GM18498 (cell line): ENCODE measurements around the gene SLC25A12.
"Not testable (repeated sequence)": the region's sequence is repeated elsewhere in the genome, so short reads cannot be mapped to it uniquely, and the experiment has no call there.

Source experiments
- ATAC-seq: cut with Tn5 transposase; IDR thresholded peaks from one replicate; pipeline ENCODE4 v1.9.1; 2021; ENCODE audit warnings: mild to moderate bottlenecking, moderate library complexity; ENCODE audit not compliant: unreplicated experiment

Gene SLC25A12

GRCh38 chr2:171830039-171830438 lies 64.0 kb downstream of the SLC25A12 start:
- no peak for ATAC-seq

GRCh38 chr2:171824086-171824485 lies 70.0 kb downstream of the SLC25A12 start:
- no peak for ATAC-seq

- ATAC-seq: no peak
Observed at GRCh38 chr2:171822525-171823322, 71.3 kb downstream of the SLC25A12 start.

- ATAC-seq: no peak
Observed at GRCh38 chr2:171819453-171819852, 74.6 kb downstream of the SLC25A12 start.

- no peak for ATAC-seq
Observed at GRCh38 chr2:171814883-171815282, 79.2 kb downstream of the SLC25A12 start.

GRCh38 chr2:171814174-171814573 lies 79.9 kb downstream of the SLC25A12 start:
- no peak for ATAC-seq

GRCh38 chr2:171813729-171814128 lies 80.3 kb downstream of the SLC25A12 start:
- no peak for ATAC-seq

GRCh38 chr2:171813126-171813525 lies 80.9 kb downstream of the SLC25A12 start:
- ATAC-seq: no peak

GRCh38 chr2:171811245-171811628 lies 82.8 kb downstream of the SLC25A12 start:
- ATAC-seq: no peak

- no peak for ATAC-seq
Observed at GRCh38 chr2:171810422-171811244, 83.4 kb downstream of the SLC25A12 start.

GRCh38 chr2:171808885-171809284 lies 85.2 kb downstream of the SLC25A12 start:
- not testable (repeated sequence) for ATAC-seq

- no peak for ATAC-seq
Observed at GRCh38 chr2:171807831-171808393, 86.1 kb downstream of the SLC25A12 start.

GRCh38 chr2:171807119-171807518 lies 86.9 kb downstream of the SLC25A12 start:
- no peak for ATAC-seq

GRCh38 chr2:171804456-171804855 lies 89.6 kb downstream of the SLC25A12 start:
- no peak for ATAC-seq

- ATAC-seq: no peak
Observed at GRCh38 chr2:171803757-171804156, 90.3 kb downstream of the SLC25A12 start.

GRCh38 chr2:171800639-171801038 lies 93.4 kb downstream of the SLC25A12 start:
- no peak for ATAC-seq

GRCh38 chr2:171798156-171798820 lies 95.8 kb downstream of the SLC25A12 start:
- ATAC-seq: no peak

GRCh38 chr2:171794918-171795317 lies 99.1 kb downstream of the SLC25A12 start:
- no peak for ATAC-seq

- ATAC-seq: no peak
Observed at GRCh38 chr2:171793691-171794678, 100.1 kb downstream of the SLC25A12 start.
